HEK293 (cell line): ENCODE measurements around the gene HARS2.
"Not testable (repeated sequence)": the region's sequence is repeated elsewhere in the genome, so short reads cannot be mapped to it uniquely, and the experiment has no call there.

Experiments
- CTCF ChIA-PET: fragments of 350-600 bp; formaldehyde crosslinking; extraction: SDS; loops from one replicate; lab custom pipeline; 2021; ENCODE audit warnings: antibody characterized with exemption; lab: Yijun Ruan, JAX
- POLR2A ChIA-PET: fragments of 300-600 bp; formaldehyde crosslinking; extraction: SDS; loops from one replicate; lab custom pipeline; 2020; ENCODE audit warnings: antibody characterized with exemption, inconsistent platforms; lab: Yijun Ruan, JAX
- H3K27ac ChIP-seq: fragments of 200-500 bp; sonication (Bioruptor generic); 2 replicates; pipeline ENCODE4 v1.5.1; 2014; ENCODE audit warnings: low read depth, low read length, control low read depth, inconsistent platforms; ENCODE audit errors: extremely low read depth
- H3K36me3 ChIP-seq, 2 experiments: fragments of 200-500 bp in 1 of 2; sonication (Bioruptor generic) in 1 of 2; 1 replicate in 1 of 2; 2 replicates in 1 of 2; pipeline ENCODE4 v1.5.1; 2014 to 2017; ENCODE audit warnings: inconsistent platforms in 2 of 2, low read length in 2 of 2; ENCODE audit not compliant: control insufficient read depth in 2 of 2, insufficient read depth in 1 of 2
- H3K4me1 ChIP-seq: fragments of 200-500 bp; sonication (Bioruptor generic); 2 replicates; pipeline ENCODE4 v1.5.1; 2014; ENCODE audit warnings: mild to moderate bottlenecking, low read length, inconsistent platforms; ENCODE audit not compliant: control insufficient read depth, insufficient read depth
- H3K4me3 ChIP-seq: 2 replicates; pipeline ENCODE4 v1.5.1; 2011; ENCODE audit warnings: low read depth, mild to moderate bottlenecking, control low read depth, low read length, moderate library complexity
- H3K9me3 ChIP-seq: fragments of 200-500 bp; sonication (Bioruptor generic); 2 replicates; pipeline ENCODE4 v1.5.1; 2014; ENCODE audit warnings: low read depth, low read length, inconsistent platforms; ENCODE audit not compliant: control insufficient read depth, insufficient read depth
- ELK4 ChIP-seq: IDR thresholded peaks from 2 replicates; pipeline ENCODE4 v1.6.1; 2011; ENCODE audit warnings: mild to moderate bottlenecking, low read depth, low read length, borderline replicate concordance
- GLIS2 ChIP-seq: fragments of 450-650 bp; formaldehyde crosslinking; IDR thresholded peaks from 2 replicates; pipeline ENCODE4 v1.5.1; 2016; ENCODE audit warnings: missing biosample characterization, missing genetic modification characterization
- KLF1 ChIP-seq: fragments of 450-650 bp; formaldehyde crosslinking; IDR thresholded peaks from 2 replicates; pipeline ENCODE4 v1.5.1; 2016; ENCODE audit warnings: missing biosample characterization, missing genetic modification characterization
- MZF1 ChIP-seq: fragments of 450-650 bp; formaldehyde crosslinking; IDR thresholded peaks from 2 replicates; pipeline ENCODE4 v1.5.1; 2017; ENCODE audit warnings: missing biosample characterization, missing genetic modification characterization, borderline replicate concordance
- SP3 ChIP-seq: fragments of 450-650 bp; formaldehyde crosslinking; IDR thresholded peaks from 2 replicates; pipeline ENCODE4 v1.5.1; 2016; ENCODE audit warnings: missing biosample characterization, missing genetic modification characterization
- ZBTB26 ChIP-seq: fragments of 450-650 bp; formaldehyde crosslinking; optimal IDR thresholded peaks from 2 replicates; pipeline ENCODE3; 2016; ENCODE audit warnings: missing biosample characterization, mild to moderate bottlenecking, missing genetic modification characterization
- ZNF146 ChIP-seq: fragments of 450-650 bp; formaldehyde crosslinking; IDR thresholded peaks from 2 replicates; pipeline ENCODE4 v1.5.1; 2016; ENCODE audit warnings: missing biosample characterization, missing genetic modification characterization
- ZNF214 ChIP-seq: fragments of 450-650 bp; formaldehyde crosslinking; IDR thresholded peaks from 2 replicates; pipeline ENCODE4 v1.5.1; 2017; ENCODE audit warnings: missing biosample characterization, mild to moderate bottlenecking, missing genetic modification characterization, borderline replicate concordance
- ZNF324 ChIP-seq: fragments of 450-650 bp; formaldehyde crosslinking; IDR thresholded peaks from 2 replicates; pipeline ENCODE4 v1.5.1; 2016; ENCODE audit warnings: missing biosample characterization, missing genetic modification characterization
- ZNF366 ChIP-seq: fragments of 450-650 bp; formaldehyde crosslinking; conservative IDR thresholded peaks from 2 replicates; pipeline ENCODE4 v1.5.1; 2016; ENCODE audit warnings: missing biosample characterization, missing genetic modification characterization
- ZNF521 ChIP-seq: fragments of 450-650 bp; formaldehyde crosslinking; IDR thresholded peaks from 2 replicates; pipeline ENCODE4 v1.5.1; 2017; ENCODE audit warnings: missing biosample characterization, mild to moderate bottlenecking, missing genetic modification characterization
- ZNF600 ChIP-seq: fragments of 450-650 bp; formaldehyde crosslinking; IDR thresholded peaks from 2 replicates; pipeline ENCODE4 v1.5.1; 2016; ENCODE audit warnings: missing biosample characterization, missing genetic modification characterization
- ZNF623 ChIP-seq: fragments of 450-650 bp; formaldehyde crosslinking; IDR thresholded peaks from 2 replicates; pipeline ENCODE4 v1.5.1; 2016; ENCODE audit warnings: missing biosample characterization, missing genetic modification characterization
- ZNF677 ChIP-seq: fragments of 450-650 bp; IDR thresholded peaks from 2 replicates; pipeline ENCODE4 v1.5.0; 2018; ENCODE audit warnings: missing biosample characterization, mild to moderate bottlenecking, missing genetic modification characterization, moderate library complexity
- ZNF843 ChIP-seq: fragments of 450-650 bp; formaldehyde crosslinking; IDR thresholded peaks from 2 replicates; pipeline ENCODE4 v1.5.1; 2016; ENCODE audit warnings: missing biosample characterization, missing genetic modification characterization
- TF ChIP-seq, protein P1 (sequence below): fragments of 450-650 bp; formaldehyde crosslinking; IDR thresholded peaks from 2 replicates; pipeline ENCODE4 v1.5.1; 2016; ENCODE audit warnings: missing biosample characterization, missing genetic modification characterization
- TF ChIP-seq, protein P2 (sequence below): fragments of 450-650 bp; formaldehyde crosslinking; IDR thresholded peaks from 2 replicates; pipeline ENCODE4 v1.5.1; 2016; ENCODE audit warnings: missing biosample characterization, missing genetic modification characterization

The HARS2 gene

GRCh38 chr5:140664359-140665119, 26.7 kb upstream of the HARS2 start, which contains the start of gene WDR55 (continued):
- no peak for TF ChIP-seq ZNF146
- TF ChIP-seq ZNF324: no peak; the same call in 1 of the 2 replicates
- TF ChIP-seq SP3 (tag by site-specific recombination): peak; percentile 91
- TF ChIP-seq ZNF521 (tag by site-specific recombination): no peak
- peak; percentile 93 for TF ChIP-seq ZNF600 (tag by site-specific recombination)
- TF ChIP-seq KLF1 (tag by site-specific recombination): peak; percentile 63
- no peak for TF ChIP-seq ZNF214
- peak; percentile 91 for TF ChIP-seq ZNF366 (tag by site-specific recombination)
- peak; percentile 57 for TF ChIP-seq ZNF843
- TF ChIP-seq, protein P1, sequence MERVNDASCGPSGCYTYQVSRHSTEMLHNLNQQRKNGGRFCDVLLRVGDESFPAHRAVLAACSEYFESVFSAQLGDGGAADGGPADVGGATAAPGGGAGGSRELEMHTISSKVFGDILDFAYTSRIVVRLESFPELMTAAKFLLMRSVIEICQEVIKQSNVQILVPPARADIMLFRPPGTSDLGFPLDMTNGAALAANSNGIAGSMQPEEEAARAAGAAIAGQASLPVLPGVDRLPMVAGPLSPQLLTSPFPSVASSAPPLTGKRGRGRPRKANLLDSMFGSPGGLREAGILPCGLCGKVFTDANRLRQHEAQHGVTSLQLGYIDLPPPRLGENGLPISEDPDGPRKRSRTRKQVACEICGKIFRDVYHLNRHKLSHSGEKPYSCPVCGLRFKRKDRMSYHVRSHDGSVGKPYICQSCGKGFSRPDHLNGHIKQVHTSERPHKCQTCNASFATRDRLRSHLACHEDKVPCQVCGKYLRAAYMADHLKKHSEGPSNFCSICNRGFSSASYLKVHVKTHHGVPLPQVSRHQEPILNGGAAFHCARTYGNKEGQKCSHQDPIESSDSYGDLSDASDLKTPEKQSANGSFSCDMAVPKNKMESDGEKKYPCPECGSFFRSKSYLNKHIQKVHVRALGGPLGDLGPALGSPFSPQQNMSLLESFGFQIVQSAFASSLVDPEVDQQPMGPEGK: peak; percentile 84
- TF ChIP-seq MZF1: no peak
- TF ChIP-seq ELK4: peak; percentile 69; the same call in 1 of the 2 replicates
- peak; percentile 71 for TF ChIP-seq ZBTB26
- TF ChIP-seq, protein P2, sequence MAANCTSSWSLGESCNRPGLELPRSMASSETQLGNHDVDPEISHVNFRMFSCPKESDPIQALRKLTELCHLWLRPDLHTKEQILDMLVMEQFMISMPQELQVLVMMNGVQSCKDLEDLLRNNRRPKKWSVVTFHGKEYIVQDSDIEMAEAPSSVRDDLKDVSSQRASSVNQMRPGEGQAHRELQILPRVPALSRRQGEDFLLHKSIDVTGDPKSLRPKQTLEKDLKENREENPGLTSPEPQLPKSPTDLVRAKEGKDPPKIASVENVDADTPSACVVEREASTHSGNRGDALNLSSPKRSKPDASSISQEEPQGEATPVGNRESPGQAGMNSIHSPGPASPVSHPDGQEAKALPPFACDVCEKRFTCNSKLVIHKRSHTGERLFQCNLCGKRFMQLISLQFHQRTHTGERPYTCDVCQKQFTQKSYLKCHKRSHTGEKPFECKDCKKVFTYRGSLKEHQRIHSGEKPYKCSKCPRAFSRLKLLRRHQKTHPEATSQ (tag by site-specific recombination): no peak

GRCh38 chr5:140671035-140671434, 20.2 kb upstream of the HARS2 start:
- POLR2A ChIA-PET: interaction anchor here (0.9 to 1.5 kb wide), 2 partner anchors 20 to 24 kb away, joined by 3 to 5 read pairs; partner anchors contain the start of genes HARS1, HARS2, IK and NDUFA2
- CTCF ChIA-PET: not testable (repeated sequence)
- 0 out of 2 replicates have a peak, but pooled peaks have one; percentile 18 for TF ChIP-seq GLIS2 (tag by site-specific recombination)
- TF ChIP-seq, all 188 proteins: peak for 1; not testable (repeated sequence) for 187
- not testable (repeated sequence) for H3K27ac ChIP-seq, H3K4me1 ChIP-seq, H3K4me3 ChIP-seq, H3K9me3 ChIP-seq
- peaks cover 17 to 92% of the 10 kb centered on the region in 2 experiments for H3K36me3 ChIP-seq

DNA sequence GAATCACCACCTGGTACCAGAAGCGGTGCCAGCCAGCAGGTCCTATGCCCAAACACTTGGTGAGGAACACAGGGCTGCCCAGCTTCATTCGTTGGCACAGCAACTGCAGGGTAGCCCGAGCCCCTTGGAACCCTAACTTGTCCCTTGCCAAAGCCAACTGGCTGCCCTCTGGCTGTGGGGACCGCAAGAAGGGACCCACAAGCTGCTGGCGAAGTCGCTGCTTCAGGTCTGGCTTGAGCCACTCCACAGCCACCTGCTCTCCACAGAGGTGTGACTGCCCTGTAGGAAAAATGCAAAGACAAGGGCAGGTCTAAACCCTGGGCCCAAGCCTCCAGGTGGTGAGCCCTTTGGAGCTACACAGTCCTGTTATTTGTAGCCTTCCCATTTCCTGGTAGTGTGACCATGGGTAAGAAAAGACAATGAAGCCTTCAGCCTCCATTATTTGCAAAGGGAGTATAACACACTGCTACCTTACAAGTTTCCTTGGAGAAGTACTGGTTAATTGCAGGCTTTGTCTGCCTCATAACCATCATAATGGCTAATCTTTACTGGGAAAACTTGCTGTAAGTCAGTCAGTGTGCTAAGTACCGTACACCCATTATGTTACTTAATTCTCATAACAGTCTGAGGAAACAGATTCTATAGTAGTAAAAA, 19.7 kb upstream of the HARS2 start:
- CTCF ChIA-PET: no interaction called here
- H3K4me1 ChIP-seq: no peaks in the 10 kb centered on the region
- no peak overlapping the region for H3K27ac ChIP-seq
- no peak for TF ChIP-seq ZNF623 (tag by site-specific recombination)
- TF ChIP-seq ZNF677: 0 out of 2 replicates have a peak, but pooled peaks have one; percentile 37
- H3K9me3 ChIP-seq: no peaks in the 10 kb centered on the region
- H3K4me3 ChIP-seq: no peak overlapping the region
- POLR2A ChIA-PET: interaction anchor here (0.6 to 1.6 kb wide), 5 partner anchors 19 to 49 kb away, joined by 3 to 6 read pairs (median 3); partner anchors contain the start of genes HARS1, HARS2, IK and NDUFA2
- peaks cover 17 to 97% of the 10 kb centered on the region in 2 experiments for H3K36me3 ChIP-seq
